Spleen (tissue), 11 donors: ENCODE data around the gene PTPN14. TPM values are rescaled to one million over a fixed set of nuclear protein-coding genes. Genes with fewer than 3 reads are reported as not detected.

ENCODE experiments used
- DNase-seq: peaks from one replicate; pipeline ENCODE4 v3.0.0-alpha.2; 2020
- H3K27ac ChIP-seq, 8 donors: fragments of 200-600 bp; sonication (generic) in 7 of 8; 1 replicate in 4 of 8; 2 replicates in 4 of 8; pipeline versions ENCODE4 v1.5.0 to v1.8.0; 2016 to 2021; ENCODE audit warnings: inconsistent platforms in 4 of 8, mild to moderate bottlenecking in 4 of 8, moderate library complexity in 1 of 8
- H3K27me3 ChIP-seq, 7 donors: fragments of 200-600 bp; sonication (generic) in 6 of 7; replicated peaks in 1 of 7; 1 replicate in 4 of 7; 2 replicates in 3 of 7; pipeline versions ENCODE4 v1.5.0 to v1.8.0; 2016 to 2021; ENCODE audit warnings: inconsistent platforms in 3 of 7, mild to moderate bottlenecking in 1 of 7
- H3K36me3 ChIP-seq, 6 donors: fragments of 200-600 bp; sonication (generic) in 5 of 6; 1 replicate in 4 of 6; 2 replicates in 2 of 6; pipeline versions ENCODE4 v1.5.0 to v1.8.0; 2016 to 2021; ENCODE audit warnings: inconsistent platforms in 2 of 6
- H3K4me1 ChIP-seq, 6 donors: fragments of 200-600 bp; sonication (generic) in 5 of 6; 1 replicate in 3 of 6; 2 replicates in 3 of 6; pipeline versions ENCODE4 v1.5.0 to v1.8.0; 2016 to 2021; ENCODE audit warnings: inconsistent platforms in 3 of 6
- H3K4me3 ChIP-seq, 8 donors: fragments of 200-600 bp; sonication (generic) in 7 of 8; 1 replicate in 4 of 8; 2 replicates in 4 of 8; pipeline versions ENCODE4 v1.5.0 to v1.8.0; 2016 to 2021; ENCODE audit warnings: inconsistent platforms in 4 of 8, mild to moderate bottlenecking in 4 of 8, moderate library complexity in 2 of 8
- H3K9me3 ChIP-seq, 8 donors: fragments of 200-600 bp; sonication (generic) in 7 of 8; 1 replicate in 4 of 8; 2 replicates in 4 of 8; pipeline versions ENCODE4 v1.5.0 to v1.8.0; 2016 to 2021; ENCODE audit warnings: inconsistent platforms in 4 of 8
- POLR2A ChIP-seq, 3 donors: fragments of 450-650 bp; IDR thresholded peaks; one replicate each; pipeline ENCODE4 v1.5.1; 2017; ENCODE audit warnings: antibody characterized with exemption in 3 of 3, mild to moderate bottlenecking in 1 of 3
- POLR2AphosphoS5 ChIP-seq, 3 donors: sonication (generic); formaldehyde crosslinking; IDR thresholded peaks; one replicate each; pipeline ENCODE4 v1.5.1; 2017; ENCODE audit warnings: antibody characterized with exemption in 3 of 3
- WGBS, 5 donors: extraction: QIAGEN DNeasy Blood & Tissue Kit in 3 of 5; methylation state at CpG; one replicate each; pipeline versions ENCODE4 v1.1.5 to v1.1.7; 2013 to 2018; 5-methylcytosine and 5-hydroxymethylcytosine counted together
- intact Hi-C: fragments of 100-400 bp; cut with DNase I; formaldehyde crosslinking; loops from one replicate; pipeline ENCODE4 v1.15.0; 2023; ENCODE audit warnings: low total_unique reads
- polyA plus RNA-seq, 3 donors: library from polyadenylated mRNA; stranded (reverse); fragments of 200-250 nt; gene quantifications; one replicate each; pipeline ENCODE4 v1.2.1, GENCODE V29; 2013
- total RNA-seq, 7 donors: library from RNA; depleted of rRNA in 3 of 7; stranded (reverse); fragments of >200 nt in 3 of 7; fragmentation: NEBNext Ultra II Directional in 4 of 7; extraction: Animal tissue kit (Norgen Biotek cat#: 25700) in 4 of 7; gene quantifications; one replicate each; pipeline versions ENCODE4 v1.1.0 to v1.2.1, GENCODE V29; 2016 to 2021
- TF ChIP-seq, protein P1 (sequence below), 11 experiments: fragments of 200-600 bp in 7 of 11; fragments of 450-650 bp in 4 of 11; sonication (generic) in 4 of 11; IDR thresholded peaks in 8 of 11; conservative IDR thresholded peaks in 3 of 11; 1 replicate in 7 of 11; 2 replicates in 4 of 11; pipeline versions ENCODE4 v1.4.0 to v1.8.0; 2016 to 2021; ENCODE audit warnings: antibody characterized with exemption in 11 of 11, inconsistent platforms in 4 of 11, mild to moderate bottlenecking in 1 of 11
- donor health status: healthy with polysubstance abuse.
- donor health status: DM: no; HTN: no; CAD: no; lungs with moderate emphysema.
- donor health status: DM: no; HTN: no; CAD: no.
- donor health status: Bipolar disorder and iron deficiency.
- donor health status: healthy.
- donor health status: DM: no; HTN: no; CAD: no.
- donor health status: DM: yes; HTN: yes; CAD: no.

PTPN14 gene
- total and polyA plus RNA-seq, 10 donors: 0.83 to 28.5 (median 16.8) TPM

DNA sequence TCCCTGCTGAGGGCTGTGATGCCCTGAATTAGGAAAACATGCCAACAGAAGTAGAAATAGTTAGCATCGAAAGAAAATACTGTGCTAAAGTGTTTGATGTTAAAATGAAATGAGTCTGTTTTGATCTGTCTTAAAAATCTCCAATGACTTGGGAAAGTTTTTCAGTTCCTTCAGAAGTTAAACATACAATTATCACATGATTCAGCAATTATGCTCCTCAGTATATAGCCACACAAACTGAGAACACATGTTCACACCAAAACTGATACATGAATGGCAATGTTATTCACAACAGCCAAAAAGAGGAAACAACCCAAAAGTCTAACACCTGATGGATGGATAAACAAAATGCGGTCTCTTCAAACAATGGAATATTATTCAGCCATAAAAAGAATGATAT is 130.6 kb downstream of the PTPN14 start:
- H3K4me1 ChIP-seq: peaks cover 0 to 15% (median 1%) of the 10 kb centered on the region in 6 donors
- peaks cover 0 to 3% (median 0%) of the 10 kb centered on the region in 7 donors for H3K27me3 ChIP-seq
- no peak overlapping the region for H3K4me3 ChIP-seq
- TF ChIP-seq POLR2A (IDR thresholded peaks at IDR 0.05) (no peak), POLR2AphosphoS5 (IDR thresholded peaks at IDR 0.05) (no peak)
- TF ChIP-seq, protein P1, sequence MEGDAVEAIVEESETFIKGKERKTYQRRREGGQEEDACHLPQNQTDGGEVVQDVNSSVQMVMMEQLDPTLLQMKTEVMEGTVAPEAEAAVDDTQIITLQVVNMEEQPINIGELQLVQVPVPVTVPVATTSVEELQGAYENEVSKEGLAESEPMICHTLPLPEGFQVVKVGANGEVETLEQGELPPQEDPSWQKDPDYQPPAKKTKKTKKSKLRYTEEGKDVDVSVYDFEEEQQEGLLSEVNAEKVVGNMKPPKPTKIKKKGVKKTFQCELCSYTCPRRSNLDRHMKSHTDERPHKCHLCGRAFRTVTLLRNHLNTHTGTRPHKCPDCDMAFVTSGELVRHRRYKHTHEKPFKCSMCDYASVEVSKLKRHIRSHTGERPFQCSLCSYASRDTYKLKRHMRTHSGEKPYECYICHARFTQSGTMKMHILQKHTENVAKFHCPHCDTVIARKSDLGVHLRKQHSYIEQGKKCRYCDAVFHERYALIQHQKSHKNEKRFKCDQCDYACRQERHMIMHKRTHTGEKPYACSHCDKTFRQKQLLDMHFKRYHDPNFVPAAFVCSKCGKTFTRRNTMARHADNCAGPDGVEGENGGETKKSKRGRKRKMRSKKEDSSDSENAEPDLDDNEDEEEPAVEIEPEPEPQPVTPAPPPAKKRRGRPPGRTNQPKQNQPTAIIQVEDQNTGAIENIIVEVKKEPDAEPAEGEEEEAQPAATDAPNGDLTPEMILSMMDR (IDR thresholded peaks at IDR 0.05 in 8 of 11, conservative IDR thresholded peaks at IDR 0.05 in 3 of 11): no peak
- intact Hi-C loops: no loop called here
- H3K36me3 ChIP-seq: no peaks in the 10 kb centered on the region
- no peaks in the 10 kb centered on the region for H3K9me3 ChIP-seq
- no peak for DNase-seq
- H3K27ac ChIP-seq: no peak overlapping the region
- 50 to 95% (median 77%) methylated on average over 2 of the region's 2 CpGs for WGBS, 5 donors

GRCh38 chr1:214420341-214420740 is 131.1 kb downstream of the PTPN14 start:
- 64 to 89% (median 71%) methylated on average over 1 of the region's 1 CpG for WGBS, 5 donors
- Histone ChIP-seq H3K36me3 (no peaks in the 10 kb centered on the region), H3K4me3 (no peak overlapping the region), H3K27me3 (peaks cover 0 to 3% (median 0%) of the 10 kb centered on the region in 7 donors), H3K27ac (no peak overlapping the region), H3K4me1 (peaks cover 0 to 15% (median 1%) of the 10 kb centered on the region in 6 donors), H3K9me3 (no peaks in the 10 kb centered on the region)
- intact Hi-C loops: no loop called here
- no peak for DNase-seq
- TF ChIP-seq, protein P1 (IDR thresholded peaks at IDR 0.05 in 8 of 11, conservative IDR thresholded peaks at IDR 0.05 in 3 of 11): no peak
- TF ChIP-seq POLR2A (IDR thresholded peaks at IDR 0.05) (no peak), POLR2AphosphoS5 (IDR thresholded peaks at IDR 0.05) (no peak)

DNA sequence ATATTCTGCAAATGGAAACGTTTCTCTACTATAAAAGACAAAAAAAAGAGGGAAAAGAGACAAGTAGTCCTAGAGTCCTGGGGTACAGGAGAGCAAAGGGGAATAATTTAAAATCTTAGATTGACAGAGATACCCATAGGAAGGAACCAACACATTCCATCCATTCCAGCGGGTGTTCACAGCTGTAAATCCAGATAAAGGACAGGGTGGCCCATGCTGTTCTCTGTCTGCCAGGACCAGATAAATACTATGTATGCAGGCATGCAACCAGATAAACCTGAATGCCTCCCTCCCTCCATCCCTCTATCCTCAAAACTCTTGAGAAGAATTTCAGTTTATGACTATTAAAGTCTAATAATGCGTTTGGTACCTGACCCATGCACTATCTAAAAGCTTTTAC is 131.8 kb downstream of the PTPN14 start:
- Histone ChIP-seq H3K9me3 (no peaks in the 10 kb centered on the region), H3K27ac (no peak overlapping the region), H3K27me3 (peaks cover 0 to 3% (median 0%) of the 10 kb centered on the region in 7 donors), H3K4me3 (no peak overlapping the region), H3K36me3 (no peaks in the 10 kb centered on the region), H3K4me1 (peaks cover 0 to 15% (median 1%) of the 10 kb centered on the region in 6 donors)
- intact Hi-C loops: no loop called here
- 78 to 89% (median 80%) methylated on average over 3 of the region's 3 CpGs for WGBS, 5 donors
- TF ChIP-seq POLR2AphosphoS5 (IDR thresholded peaks at IDR 0.05): no peak
- TF ChIP-seq, protein P1 (IDR thresholded peaks at IDR 0.05 in 8 of 11, conservative IDR thresholded peaks at IDR 0.05 in 3 of 11): no peak
- TF ChIP-seq POLR2A (IDR thresholded peaks at IDR 0.05): no peak
- no peak for DNase-seq

DNA sequence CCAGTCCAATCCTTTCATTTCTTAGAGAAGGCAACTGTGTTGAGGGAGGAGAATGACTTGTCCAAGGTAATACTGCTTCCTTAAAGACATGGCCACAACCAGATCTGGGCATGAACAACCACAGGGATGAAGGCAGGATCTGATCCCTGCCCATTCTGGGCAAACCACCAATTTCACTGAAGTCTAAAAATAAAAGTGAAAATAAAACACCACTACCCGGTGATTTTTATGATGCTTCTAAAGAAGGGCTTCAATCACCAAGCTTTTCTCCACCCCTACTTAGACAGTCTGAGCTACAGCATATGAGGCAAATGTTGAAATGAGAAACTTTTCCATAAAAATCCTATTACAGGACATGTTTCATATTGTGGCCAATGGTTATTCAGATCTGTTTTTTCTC is 133.0 kb downstream of the PTPN14 start:
- WGBS, 5 donors: 3 to 25% (median 8%) methylated on average over 1 of the region's 1 CpG

More for the DNA sequence above, 133.0 kb downstream of the PTPN14 start:
- H3K27me3 ChIP-seq: peaks cover 0 to 3% (median 0%) of the 10 kb centered on the region in 7 donors
- H3K4me1 ChIP-seq: peaks cover 0 to 15% (median 1%) of the 10 kb centered on the region in 6 donors
- no peak for DNase-seq
- H3K36me3 ChIP-seq: no peaks in the 10 kb centered on the region
- H3K9me3 ChIP-seq: no peaks in the 10 kb centered on the region
- H3K4me3 ChIP-seq: no peak overlapping the region
- intact Hi-C loops: no loop called here
- no peak overlapping the region for H3K27ac ChIP-seq
- TF ChIP-seq POLR2AphosphoS5 (IDR thresholded peaks at IDR 0.05) (no peak), POLR2A (IDR thresholded peaks at IDR 0.05) (no peak)
- TF ChIP-seq, protein P1 (IDR thresholded peaks at IDR 0.05 in 8 of 11, conservative IDR thresholded peaks at IDR 0.05 in 3 of 11): no peak
